ENCODE results near the gene FCHSD2. TPM values are rescaled to one million over a fixed set of nuclear protein-coding genes. Genes with fewer than 3 reads are reported as not detected.
"Not testable (repeated sequence)": the region's sequence is repeated elsewhere in the genome, so short reads cannot be mapped to it uniquely, and the experiment has no call there.

FCHSD2 gene
- total RNA-seq, 2 donors from 2014 or later = 21.7 to 22.3 TPM

- Mint-ChIP-seq H3K27me3 (no peaks in the 10 kb centered on the region), H3K36me3 (ENCODE audit: low read depth) (peaks cover 22% of the 10 kb centered on the region), H3K4me1 (peaks cover 6% of the 10 kb centered on the region), H3K27ac (no peak overlapping the region), H3K9me3 (no peaks in the 10 kb centered on the region), H3K4me3 (no peak overlapping the region)
- no peak for ATAC-seq (replicated peaks)
Observed at GRCh38 chr11:72864702-72865655, 277.1 kb downstream of the FCHSD2 start.

GRCh38 chr11:72863916-72864315, 278.2 kb downstream of the FCHSD2 start:
- no peaks in the 10 kb centered on the region for H3K9me3 Mint-ChIP-seq
- no peak for ATAC-seq (replicated peaks)
- no peak overlapping the region for H3K27ac Mint-ChIP-seq
- no peak overlapping the region for H3K4me3 Mint-ChIP-seq
- H3K36me3 Mint-ChIP-seq (ENCODE audit: low read depth) = peaks cover 22% of the 10 kb centered on the region
- H3K4me1 Mint-ChIP-seq = no peaks in the 10 kb centered on the region
- no peaks in the 10 kb centered on the region for H3K27me3 Mint-ChIP-seq

- H3K4me1 Mint-ChIP-seq = no peaks in the 10 kb centered on the region
- H3K4me3 Mint-ChIP-seq = no peak overlapping the region
- H3K9me3 Mint-ChIP-seq = no peaks in the 10 kb centered on the region
- ATAC-seq (replicated peaks) = no peak
- no peaks in the 10 kb centered on the region for H3K27me3 Mint-ChIP-seq
- H3K27ac Mint-ChIP-seq = no peak overlapping the region
- H3K36me3 Mint-ChIP-seq (ENCODE audit: low read depth) = peaks cover 18% of the 10 kb centered on the region
Observed at GRCh38 chr11:72863091-72863490, 279.0 kb downstream of the FCHSD2 start.

GRCh38 chr11:72860592-72860991, 281.5 kb downstream of the FCHSD2 start:
- no peak overlapping the region for H3K27ac Mint-ChIP-seq
- H3K27me3 Mint-ChIP-seq = no peaks in the 10 kb centered on the region
- H3K4me1 Mint-ChIP-seq = no peaks in the 10 kb centered on the region
- no peak for ATAC-seq (replicated peaks)
- no peaks in the 10 kb centered on the region for H3K36me3 Mint-ChIP-seq (ENCODE audit: low read depth)
- no peaks in the 10 kb centered on the region for H3K9me3 Mint-ChIP-seq
- no peak overlapping the region for H3K4me3 Mint-ChIP-seq

- ATAC-seq (replicated peaks) = no peak
- no peak overlapping the region for H3K27ac Mint-ChIP-seq
- no peaks in the 10 kb centered on the region for H3K4me1 Mint-ChIP-seq
- no peaks in the 10 kb centered on the region for H3K9me3 Mint-ChIP-seq
- H3K36me3 Mint-ChIP-seq (ENCODE audit: low read depth) = no peaks in the 10 kb centered on the region
- no peaks in the 10 kb centered on the region for H3K27me3 Mint-ChIP-seq
- H3K4me3 Mint-ChIP-seq = no peak overlapping the region
Observed at GRCh38 chr11:72860010-72860409, 282.1 kb downstream of the FCHSD2 start.

- Mint-ChIP-seq H3K27me3 (no peaks in the 10 kb centered on the region), H3K4me1 (no peaks in the 10 kb centered on the region), H3K9me3 (no peaks in the 10 kb centered on the region), H3K4me3 (no peak overlapping the region), H3K36me3 (ENCODE audit: low read depth) (no peaks in the 10 kb centered on the region), H3K27ac (no peak overlapping the region)
- peak; percentile 37 for ATAC-seq (replicated peaks)
Observed at GRCh38 chr11:72859126-72859525, 283.0 kb downstream of the FCHSD2 start.

GRCh38 chr11:72858267-72858666, 283.9 kb downstream of the FCHSD2 start:
- ATAC-seq (replicated peaks); H3K4me1 Mint-ChIP-seq; H3K27me3 Mint-ChIP-seq; H3K4me3 Mint-ChIP-seq; H3K27ac Mint-ChIP-seq; H3K9me3 Mint-ChIP-seq; H3K36me3 Mint-ChIP-seq (ENCODE audit: low read depth): not testable (repeated sequence)

GRCh38 chr11:72856551-72857345, 285.4 kb downstream of the FCHSD2 start:
- H3K27me3 Mint-ChIP-seq = no peaks in the 10 kb centered on the region
- no peaks in the 10 kb centered on the region for H3K4me1 Mint-ChIP-seq
- no peaks in the 10 kb centered on the region for H3K9me3 Mint-ChIP-seq
- no peak overlapping the region for H3K4me3 Mint-ChIP-seq
- ATAC-seq (replicated peaks) = no peak
- H3K27ac Mint-ChIP-seq = no peak overlapping the region
- no peaks in the 10 kb centered on the region for H3K36me3 Mint-ChIP-seq (ENCODE audit: low read depth)

- Mint-ChIP-seq H3K36me3 (ENCODE audit: low read depth) (no peaks in the 10 kb centered on the region), H3K27me3 (no peaks in the 10 kb centered on the region), H3K9me3 (no peaks in the 10 kb centered on the region), H3K4me1 (no peaks in the 10 kb centered on the region), H3K4me3 (no peak overlapping the region), H3K27ac (no peak overlapping the region)
- ATAC-seq (replicated peaks) = no peak
Observed at GRCh38 chr11:72856065-72856464, 286.1 kb downstream of the FCHSD2 start.

- no peak overlapping the region for H3K27ac Mint-ChIP-seq
- H3K9me3 Mint-ChIP-seq = no peaks in the 10 kb centered on the region
- H3K36me3 Mint-ChIP-seq (ENCODE audit: low read depth) = peaks cover 8% of the 10 kb centered on the region
- no peak for ATAC-seq (replicated peaks)
- no peaks in the 10 kb centered on the region for H3K27me3 Mint-ChIP-seq
- peaks cover 4% of the 10 kb centered on the region for H3K4me1 Mint-ChIP-seq
- no peak overlapping the region for H3K4me3 Mint-ChIP-seq
Observed at GRCh38 chr11:72851726-72852125, 290.4 kb downstream of the FCHSD2 start.

- ATAC-seq (replicated peaks) = no peak
- no peak overlapping the region for H3K27ac Mint-ChIP-seq
- H3K27me3 Mint-ChIP-seq = no peaks in the 10 kb centered on the region
- no peak overlapping the region for H3K4me3 Mint-ChIP-seq
- peaks cover 8% of the 10 kb centered on the region for H3K36me3 Mint-ChIP-seq (ENCODE audit: low read depth)
- no peaks in the 10 kb centered on the region for H3K9me3 Mint-ChIP-seq
- H3K4me1 Mint-ChIP-seq = peaks cover 4% of the 10 kb centered on the region
Observed at GRCh38 chr11:72850832-72851231, 291.3 kb downstream of the FCHSD2 start.

GRCh38 chr11:72848846-72849466, 293.2 kb downstream of the FCHSD2 start:
- H3K4me3 Mint-ChIP-seq = no peak overlapping the region
- peak; percentile 43 for ATAC-seq (replicated peaks)
- no peaks in the 10 kb centered on the region for H3K9me3 Mint-ChIP-seq
- peaks cover 8% of the 10 kb centered on the region for H3K36me3 Mint-ChIP-seq (ENCODE audit: low read depth)
- H3K4me1 Mint-ChIP-seq = peaks cover 4% of the 10 kb centered on the region
- H3K27me3 Mint-ChIP-seq = no peaks in the 10 kb centered on the region
- no peak overlapping the region for H3K27ac Mint-ChIP-seq

GRCh38 chr11:72844356-72844755, 297.8 kb downstream of the FCHSD2 start:
- Mint-ChIP-seq H3K4me1 (peaks cover 5% of the 10 kb centered on the region), H3K4me3 (no peak overlapping the region), H3K36me3 (ENCODE audit: low read depth) (peaks cover 46% of the 10 kb centered on the region), H3K27ac (peak overlapping the region; percentile 32), H3K9me3 (no peaks in the 10 kb centered on the region), H3K27me3 (no peaks in the 10 kb centered on the region)
- ATAC-seq (replicated peaks) = no peak

GRCh38 chr11:72842653-72843330, 299.3 kb downstream of the FCHSD2 start:
- Mint-ChIP-seq H3K27ac (peak overlapping the region; percentile 37), H3K4me1 (peaks cover 6% of the 10 kb centered on the region)

More at GRCh38 chr11:72842653-72843330, 299.3 kb downstream of the FCHSD2 start:
- ATAC-seq (replicated peaks) = no peak
- H3K9me3 Mint-ChIP-seq = no peaks in the 10 kb centered on the region
- no peaks in the 10 kb centered on the region for H3K27me3 Mint-ChIP-seq
- no peak overlapping the region for H3K4me3 Mint-ChIP-seq
- H3K36me3 Mint-ChIP-seq (ENCODE audit: low read depth) = peaks cover 53% of the 10 kb centered on the region
